H9 (cell line): ENCODE measurements around the gene NT5DC3. TPM values are rescaled to one million over a fixed set of nuclear protein-coding genes. Genes with fewer than 3 reads are reported as not detected.

ENCODE experiments used
- DNase-seq: peaks from one replicate; pipeline ENCODE4 v3.0.0-alpha.2; 2017
- H2AFZ ChIP-seq: one replicate; pipeline ENCODE4 v1.6.1; 2013; ENCODE audit warnings: mild to moderate bottlenecking, low read length, control low read depth, moderate library complexity
- H2AK5ac ChIP-seq: 2 replicates; pipeline ENCODE4 v1.6.1; 2013; ENCODE audit warnings: low read length, control low read depth, mixed read lengths; ENCODE audit not compliant: insufficient read length
- H2BK120ac ChIP-seq: one replicate; pipeline ENCODE4 v1.6.1; 2013; ENCODE audit warnings: low read depth, mild to moderate bottlenecking, low read length, control low read depth, inconsistent platforms; ENCODE audit not compliant: poor library complexity, severe bottlenecking
- H2BK12ac ChIP-seq: 2 replicates; pipeline ENCODE4 v1.6.1; 2013; ENCODE audit warnings: low read length, control low read depth, mixed read lengths, low read depth; ENCODE audit not compliant: insufficient read length
- H2BK15ac ChIP-seq: 2 replicates; pipeline ENCODE4 v1.6.1; 2013; ENCODE audit warnings: low read depth, low read length, control low read depth
- H2BK20ac ChIP-seq: one replicate; pipeline ENCODE4 v1.6.1; 2013; ENCODE audit warnings: low read depth, mild to moderate bottlenecking, low read length, control low read depth, inconsistent platforms; ENCODE audit not compliant: poor library complexity, severe bottlenecking
- H2BK5ac ChIP-seq: 2 replicates; pipeline ENCODE4 v1.6.1; 2013; ENCODE audit warnings: low read length, control low read depth, mixed read lengths; ENCODE audit not compliant: insufficient read length
- H3K14ac ChIP-seq: 2 replicates; pipeline ENCODE4 v1.6.1; 2013; ENCODE audit warnings: low read length, control low read depth; ENCODE audit not compliant: insufficient read depth
- H3K18ac ChIP-seq: 2 replicates; pipeline ENCODE4 v1.6.1; 2013; ENCODE audit warnings: low read depth, mild to moderate bottlenecking, mixed read lengths, low read length, control low read depth; ENCODE audit not compliant: insufficient read length
- H3K23ac ChIP-seq: 2 replicates; pipeline ENCODE4 v1.6.1; 2013; ENCODE audit warnings: low read length, control low read depth, mixed read lengths, low read depth; ENCODE audit not compliant: insufficient read length
- H3K23me2 ChIP-seq: 2 replicates; pipeline ENCODE4 v1.6.1; 2013; ENCODE audit warnings: low read depth, mild to moderate bottlenecking, mixed read lengths, low read length, control low read depth; ENCODE audit not compliant: insufficient read length, poor library complexity, severe bottlenecking
- H3K27ac ChIP-seq: 2 replicates; pipeline ENCODE4 v1.5.1; 2013; ENCODE audit warnings: low read length, control low read depth, mixed read lengths, low read depth; ENCODE audit not compliant: insufficient read length
- H3K27me3 ChIP-seq: 2 replicates; pipeline ENCODE4 v1.6.1; 2013; ENCODE audit warnings: low read length, control low read depth, inconsistent platforms; ENCODE audit not compliant: insufficient read depth
- H3K4ac ChIP-seq: 2 replicates; pipeline ENCODE4 v1.6.1; 2013; ENCODE audit warnings: low read depth, mild to moderate bottlenecking, control low read depth, inconsistent platforms, low read length, moderate library complexity
- H3K4me1 ChIP-seq: 2 replicates; pipeline ENCODE4 v1.6.1; 2013; ENCODE audit warnings: low read length, control low read depth, inconsistent platforms; ENCODE audit not compliant: insufficient read depth
- H3K4me2 ChIP-seq: 2 replicates; pipeline ENCODE4 v1.6.1; 2013; ENCODE audit warnings: low read length, control low read depth, mixed read lengths; ENCODE audit not compliant: insufficient read length, insufficient read depth
- H3K56ac ChIP-seq: 2 replicates; pipeline ENCODE4 v1.6.1; 2013; ENCODE audit warnings: low read depth, mild to moderate bottlenecking, mixed read lengths, low read length, control low read depth; ENCODE audit not compliant: insufficient read length
- H3K79me1 ChIP-seq: 2 replicates; pipeline ENCODE4 v1.6.1; 2013; ENCODE audit warnings: low read depth, mild to moderate bottlenecking, moderate library complexity, low read length, control low read depth, inconsistent platforms; ENCODE audit not compliant: insufficient read depth, poor library complexity, severe bottlenecking
- H3K79me2 ChIP-seq: 2 replicates; pipeline ENCODE4 v1.6.1; 2013; ENCODE audit warnings: low read length, control low read depth, inconsistent platforms; ENCODE audit not compliant: insufficient read depth
- H3K9ac ChIP-seq: 2 replicates; pipeline ENCODE4 v1.6.1; 2013; ENCODE audit warnings: low read length, control low read depth, mixed read lengths; ENCODE audit not compliant: insufficient read length; ENCODE audit errors: extremely low read depth
- H3K9me3 ChIP-seq: one replicate; pipeline ENCODE4 v1.6.1; 2013; ENCODE audit warnings: low read depth, low read length, inconsistent platforms; ENCODE audit not compliant: control insufficient read depth
- H3T11ph ChIP-seq: one replicate; pipeline ENCODE4 v1.6.1; 2013; ENCODE audit warnings: mild to moderate bottlenecking, low read length, control low read depth, inconsistent platforms
- H4K20me1 ChIP-seq: one replicate; pipeline ENCODE4 v1.6.1; 2013; ENCODE audit not compliant: control insufficient read depth, insufficient read length, insufficient read depth
- H4K5ac ChIP-seq: 2 replicates; pipeline ENCODE4 v1.6.1; 2013; ENCODE audit warnings: low read depth, mild to moderate bottlenecking, mixed read lengths, low read length, control low read depth; ENCODE audit not compliant: insufficient read length
- H4K8ac ChIP-seq: replicated peaks from 2 replicates; pipeline ENCODE4 v1.6.1; 2013; ENCODE audit warnings: low read length, control low read depth, mixed read lengths, low read depth; ENCODE audit not compliant: insufficient read length
- H4K91ac ChIP-seq: 2 replicates; pipeline ENCODE4 v1.6.1; 2013; ENCODE audit warnings: low read depth, mild to moderate bottlenecking, moderate library complexity, mixed read lengths, low read length, control low read depth; ENCODE audit not compliant: insufficient read length
- H3K27ac Mint-ChIP-seq, 3 experiments: 2 replicates in 2 of 3; 3 replicates in 1 of 3; pipeline ENCODE4 v1.8.0; 2020 to 2021; ENCODE audit warnings: mixed read lengths in 3 of 3, mild to moderate bottlenecking in 1 of 3, moderate library complexity in 1 of 3
- H3K27me3 Mint-ChIP-seq: 2 replicates; pipeline ENCODE4 v1.8.0; 2021; ENCODE audit warnings: low read depth, mild to moderate bottlenecking, moderate library complexity, mixed read lengths
- H3K36me3 Mint-ChIP-seq, 3 experiments: 2 replicates in 2 of 3; 3 replicates in 1 of 3; pipeline ENCODE4 v1.8.0; 2020 to 2021; ENCODE audit warnings: low read depth in 3 of 3, mixed read lengths in 3 of 3; ENCODE audit not compliant: insufficient read depth in 1 of 3
- H3K4me1 Mint-ChIP-seq, 2 experiments: 2 replicates each; pipeline ENCODE4 v1.8.0; 2020; ENCODE audit warnings: mixed read lengths in 2 of 2
- H3K4me3 Mint-ChIP-seq, 2 experiments: 2 replicates in 1 of 2; 3 replicates in 1 of 2; pipeline ENCODE4 v1.8.0; 2020 to 2021; ENCODE audit warnings: mild to moderate bottlenecking in 2 of 2, mixed read lengths in 2 of 2, moderate library complexity in 1 of 2
- H3K9me3 Mint-ChIP-seq, 2 experiments: 2 replicates in 1 of 2; 3 replicates in 1 of 2; pipeline ENCODE4 v1.8.0; 2020; ENCODE audit warnings: mild to moderate bottlenecking in 2 of 2, mixed read lengths in 2 of 2, moderate library complexity in 1 of 2
- WGBS: extraction: QIAGEN DNeasy Blood & Tissue Kit; methylation state at CpG from one replicate; pipeline ENCODE4 v1.1.7; 2013; ENCODE audit warnings: missing lambda C conversion rate, low lambda C conversion rate, mixed read lengths; ENCODE audit not compliant: insufficient read length; ENCODE audit errors: extremely low coverage; 5-methylcytosine and 5-hydroxymethylcytosine counted together
- total RNA-seq: library from RNA; stranded (reverse); gene quantifications from 2 replicates; pipeline ENCODE4 v1.2.1, GENCODE V29; 2021
- TF ChIP-seq, protein P1 (sequence below): fragments of 200-600 bp; sonication (generic); conservative IDR thresholded peaks from 3 replicates; pipeline ENCODE4 v1.8.0; 2021; ENCODE audit warnings: antibody characterized with exemption, mild to moderate bottlenecking

Gene NT5DC3
- total RNA-seq, 1 experiment from 2014 or later, result 13.6 TPM

DNA sequence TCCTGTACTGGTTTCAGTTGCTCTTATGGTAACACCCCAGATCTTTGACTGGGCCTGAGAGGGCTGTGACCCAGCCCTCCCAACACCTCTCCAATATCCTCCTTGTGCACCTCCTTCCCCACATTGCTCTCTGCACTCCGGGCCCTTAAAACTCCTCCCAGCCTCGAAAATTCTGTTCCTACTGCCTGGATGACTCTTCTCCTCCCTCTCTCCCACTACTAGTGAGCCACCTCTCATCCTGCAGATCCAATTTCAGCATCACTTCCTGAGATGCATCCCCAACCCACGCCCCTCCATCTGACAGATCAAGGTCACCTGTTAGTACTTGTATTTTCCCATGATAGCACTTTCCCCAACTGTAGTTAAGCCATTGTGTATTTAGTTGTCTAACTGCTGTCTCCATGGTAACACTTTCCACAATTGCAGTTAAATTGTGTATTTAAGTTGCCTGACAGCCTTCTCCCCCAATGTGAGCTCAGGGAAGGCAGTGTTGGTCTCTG is 11.5 kb upstream of the NT5DC3 start:
- Histone ChIP-seq H3K4me1 (no peaks in the 10 kb centered on the region), H3K23ac (no peak overlapping the region), H2BK15ac (no peak overlapping the region), H3K4ac (no peak overlapping the region), H3K27me3 (no peaks in the 10 kb centered on the region), H4K5ac (no peak overlapping the region), H3K14ac (no peak overlapping the region), H2AFZ (no peak overlapping the region), H2BK5ac (no peak overlapping the region), H3K18ac (no peak overlapping the region), H2BK20ac (no peak overlapping the region), H3K79me2 (no peaks in the 10 kb centered on the region), H3K9me3 (no peaks in the 10 kb centered on the region), H4K8ac (no peak overlapping the region), H4K20me1 (no peaks in the 10 kb centered on the region), H2BK120ac (no peak overlapping the region), H3K4me2 (no peak overlapping the region), H3K56ac (no peak overlapping the region), H3K9ac (no peak overlapping the region), H2BK12ac (no peak overlapping the region), H3K79me1 (no peaks in the 10 kb centered on the region), H3K23me2 (no peaks in the 10 kb centered on the region), H3T11ph (no peak overlapping the region), H3K27ac (no peak overlapping the region), H2AK5ac (no peak overlapping the region), H4K91ac (no peak overlapping the region)
- Mint-ChIP-seq H3K4me3 (no peak overlapping the region; a peak in 1 of 5 replicates), H3K4me1 (peaks cover 3 to 4% of the 10 kb centered on the region in 2 experiments; a peak in 3 of 4 replicates), H3K36me3 (no peaks in the 10 kb centered on the region), H3K27me3 (peaks cover 6% of the 10 kb centered on the region; the same call in 1 of the 2 replicates), H3K27ac (no peak overlapping the region), H3K9me3 (no peaks in the 10 kb centered on the region)
- no CpG with 5 or more reads among the region's 3 CpGs for WGBS
- TF ChIP-seq, protein P1, sequence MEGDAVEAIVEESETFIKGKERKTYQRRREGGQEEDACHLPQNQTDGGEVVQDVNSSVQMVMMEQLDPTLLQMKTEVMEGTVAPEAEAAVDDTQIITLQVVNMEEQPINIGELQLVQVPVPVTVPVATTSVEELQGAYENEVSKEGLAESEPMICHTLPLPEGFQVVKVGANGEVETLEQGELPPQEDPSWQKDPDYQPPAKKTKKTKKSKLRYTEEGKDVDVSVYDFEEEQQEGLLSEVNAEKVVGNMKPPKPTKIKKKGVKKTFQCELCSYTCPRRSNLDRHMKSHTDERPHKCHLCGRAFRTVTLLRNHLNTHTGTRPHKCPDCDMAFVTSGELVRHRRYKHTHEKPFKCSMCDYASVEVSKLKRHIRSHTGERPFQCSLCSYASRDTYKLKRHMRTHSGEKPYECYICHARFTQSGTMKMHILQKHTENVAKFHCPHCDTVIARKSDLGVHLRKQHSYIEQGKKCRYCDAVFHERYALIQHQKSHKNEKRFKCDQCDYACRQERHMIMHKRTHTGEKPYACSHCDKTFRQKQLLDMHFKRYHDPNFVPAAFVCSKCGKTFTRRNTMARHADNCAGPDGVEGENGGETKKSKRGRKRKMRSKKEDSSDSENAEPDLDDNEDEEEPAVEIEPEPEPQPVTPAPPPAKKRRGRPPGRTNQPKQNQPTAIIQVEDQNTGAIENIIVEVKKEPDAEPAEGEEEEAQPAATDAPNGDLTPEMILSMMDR, result no peak
- no peak for DNase-seq
